ENCODE results near the gene PHF19. TPM values are rescaled to one million over a fixed set of nuclear protein-coding genes. Genes with fewer than 3 reads are reported as not detected.

Gene PHF19
- total and polyA plus RNA-seq, 2 experiments from 2014 or later: 16.8 to 31.0 TPM

DNA sequence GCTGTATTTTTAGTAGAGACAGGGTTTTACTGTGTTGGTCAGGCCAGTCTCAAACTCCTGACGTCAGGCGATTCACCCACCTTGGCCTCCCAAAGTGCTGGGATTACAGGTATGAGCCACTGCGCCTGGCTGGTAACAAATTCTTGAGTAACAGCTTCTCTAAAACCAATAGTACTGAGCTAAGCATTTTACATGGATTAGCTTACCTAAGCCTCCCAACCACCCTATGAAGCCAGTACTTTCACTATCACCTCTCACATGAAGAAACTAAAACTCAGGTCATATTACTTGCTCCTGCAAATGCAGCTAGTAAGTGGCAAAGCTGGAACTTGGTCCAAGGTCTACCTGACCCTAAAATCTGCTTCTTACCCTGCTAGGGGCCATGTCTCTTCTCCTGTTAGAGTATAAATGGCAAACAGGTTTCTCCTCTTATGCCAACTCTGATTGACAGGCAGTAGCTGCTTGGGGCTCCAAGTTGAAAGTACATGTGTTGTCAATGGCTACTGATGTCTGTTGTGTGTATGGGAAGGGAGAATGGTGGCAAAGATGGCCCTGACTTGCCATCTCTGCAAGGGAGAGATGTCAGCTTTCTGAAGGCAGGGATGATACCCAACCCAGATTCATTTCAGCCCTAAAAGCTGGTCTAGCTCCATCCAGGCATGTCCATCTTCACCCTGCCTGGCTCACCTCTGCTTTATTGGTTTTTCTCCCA is 4.0 kb downstream of the PHF19 start:
- H3K36me3 ChIP-seq (ENCODE audit: insufficient read depth): peaks cover 5% of the 10 kb centered on the region; the same call in 1 of the 2 replicates
- peak overlapping the region; percentile 26; the same call in 2 of the 3 replicates for H3K4me3 Mint-ChIP-seq
- H3K9me3 Mint-ChIP-seq: no peaks in the 10 kb centered on the region
- H4K20me1 ChIP-seq (replicated peaks; ENCODE audit: insufficient read depth): no peaks in the 10 kb centered on the region
- H3F3A ChIP-seq (replicated peaks; ENCODE audit: low read depth): peaks cover 35% of the 10 kb centered on the region
- peak overlapping the region; percentile 2; the same call in 1 of the 2 replicates for H3K4me3 ChIP-seq
- H3K27me3 ChIP-seq (ENCODE audit: insufficient read depth): peaks cover 5% of the 10 kb centered on the region
- TF ChIP-seq STAT1 (IDR thresholded peaks at IDR 0.05; ENCODE audit: unreplicated experiment) (no peak), CREB1 (CRISPR knock-in tag; IDR thresholded peaks at IDR 0.05; ENCODE audit: low read depth) (no peak), EZH2 (IDR thresholded peaks at IDR 0.05; ENCODE audit: low read depth, unreplicated experiment) (no peak)
- TF ChIP-seq, protein P1, sequence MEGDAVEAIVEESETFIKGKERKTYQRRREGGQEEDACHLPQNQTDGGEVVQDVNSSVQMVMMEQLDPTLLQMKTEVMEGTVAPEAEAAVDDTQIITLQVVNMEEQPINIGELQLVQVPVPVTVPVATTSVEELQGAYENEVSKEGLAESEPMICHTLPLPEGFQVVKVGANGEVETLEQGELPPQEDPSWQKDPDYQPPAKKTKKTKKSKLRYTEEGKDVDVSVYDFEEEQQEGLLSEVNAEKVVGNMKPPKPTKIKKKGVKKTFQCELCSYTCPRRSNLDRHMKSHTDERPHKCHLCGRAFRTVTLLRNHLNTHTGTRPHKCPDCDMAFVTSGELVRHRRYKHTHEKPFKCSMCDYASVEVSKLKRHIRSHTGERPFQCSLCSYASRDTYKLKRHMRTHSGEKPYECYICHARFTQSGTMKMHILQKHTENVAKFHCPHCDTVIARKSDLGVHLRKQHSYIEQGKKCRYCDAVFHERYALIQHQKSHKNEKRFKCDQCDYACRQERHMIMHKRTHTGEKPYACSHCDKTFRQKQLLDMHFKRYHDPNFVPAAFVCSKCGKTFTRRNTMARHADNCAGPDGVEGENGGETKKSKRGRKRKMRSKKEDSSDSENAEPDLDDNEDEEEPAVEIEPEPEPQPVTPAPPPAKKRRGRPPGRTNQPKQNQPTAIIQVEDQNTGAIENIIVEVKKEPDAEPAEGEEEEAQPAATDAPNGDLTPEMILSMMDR (conservative IDR thresholded peaks at IDR 0.05; ENCODE audit: low read depth in 2 of 2): no peak
- peak overlapping the region; percentile 91 for H3K27ac ChIP-seq (ENCODE audit: low read depth)
- H3K4me2 ChIP-seq: peak overlapping the region; percentile 69
- no peaks in the 10 kb centered on the region for H3K9me2 ChIP-seq (ENCODE audit: insufficient read depth)
- H3K79me2 ChIP-seq (replicated peaks; ENCODE audit: insufficient read depth): peaks cover 6% of the 10 kb centered on the region; the same call in 1 of the 2 replicates
- H3K27me3 Mint-ChIP-seq (ENCODE audit: insufficient read depth, low read depth, poor library complexity): peaks cover 21% of the 10 kb centered on the region
- ATAC-seq: no peak
- peak overlapping the region; percentile 84 for H3K27ac Mint-ChIP-seq
- H3K4me1 Mint-ChIP-seq: peaks cover 49% of the 10 kb centered on the region
- peaks cover 47% of the 10 kb centered on the region for H3K36me3 Mint-ChIP-seq (ENCODE audit: low read depth)
- H3K4me1 ChIP-seq (ENCODE audit: insufficient read depth): peaks cover 40% of the 10 kb centered on the region
- DNase-seq (ENCODE audit: low spot score): no peak
- no peak overlapping the region for H2AFZ ChIP-seq

DNA sequence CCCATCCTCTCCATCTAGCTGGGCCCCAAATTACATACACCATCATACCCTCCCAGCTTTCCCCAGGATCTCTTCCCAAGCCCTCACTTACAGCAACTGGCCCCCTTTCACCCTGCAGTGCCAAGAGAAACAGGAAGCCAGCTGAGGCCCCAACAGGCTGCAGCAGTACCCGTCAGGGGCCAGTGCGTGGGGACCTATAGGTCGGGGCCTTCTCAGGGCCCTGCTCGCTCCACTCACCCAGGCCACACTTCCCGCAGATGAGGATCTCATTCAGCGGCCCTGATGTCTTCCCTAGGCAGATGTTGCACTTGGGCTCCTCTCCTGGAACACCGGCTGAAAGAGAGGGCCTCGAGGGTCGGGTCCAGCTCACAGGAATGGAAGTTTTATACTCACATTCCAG is 6.8 kb downstream of the PHF19 start:
- peaks cover 18% of the 10 kb centered on the region for H3K27me3 Mint-ChIP-seq (ENCODE audit: insufficient read depth, low read depth, poor library complexity)
- Histone ChIP-seq H3K9me2 (ENCODE audit: insufficient read depth) (no peaks in the 10 kb centered on the region), H3K27ac (ENCODE audit: low read depth) (no peak overlapping the region), H3K36me3 (ENCODE audit: insufficient read depth) (peaks cover 5% of the 10 kb centered on the region; the same call in 1 of the 2 replicates), H3K27me3 (ENCODE audit: insufficient read depth) (no peaks in the 10 kb centered on the region), H4K20me1 (replicated peaks; ENCODE audit: insufficient read depth) (no peaks in the 10 kb centered on the region), H2AFZ (no peak overlapping the region), H3K79me2 (replicated peaks; ENCODE audit: insufficient read depth) (peaks cover 2% of the 10 kb centered on the region; the same call in 1 of the 2 replicates), H3F3A (replicated peaks; ENCODE audit: low read depth) (peaks cover 24% of the 10 kb centered on the region), H3K4me1 (ENCODE audit: insufficient read depth) (peaks cover 28% of the 10 kb centered on the region), H3K4me3 (no peak overlapping the region), H3K4me2 (no peak overlapping the region)
- no peak overlapping the region for H3K4me3 Mint-ChIP-seq
- H3K27ac Mint-ChIP-seq: no peak overlapping the region
- DNase-seq (ENCODE audit: low spot score): no peak
- no peak for ATAC-seq
- H3K4me1 Mint-ChIP-seq: peaks cover 39% of the 10 kb centered on the region
- no peaks in the 10 kb centered on the region for H3K9me3 Mint-ChIP-seq
- H3K36me3 Mint-ChIP-seq (ENCODE audit: low read depth): peaks cover 43% of the 10 kb centered on the region
- TF ChIP-seq, protein P2, sequence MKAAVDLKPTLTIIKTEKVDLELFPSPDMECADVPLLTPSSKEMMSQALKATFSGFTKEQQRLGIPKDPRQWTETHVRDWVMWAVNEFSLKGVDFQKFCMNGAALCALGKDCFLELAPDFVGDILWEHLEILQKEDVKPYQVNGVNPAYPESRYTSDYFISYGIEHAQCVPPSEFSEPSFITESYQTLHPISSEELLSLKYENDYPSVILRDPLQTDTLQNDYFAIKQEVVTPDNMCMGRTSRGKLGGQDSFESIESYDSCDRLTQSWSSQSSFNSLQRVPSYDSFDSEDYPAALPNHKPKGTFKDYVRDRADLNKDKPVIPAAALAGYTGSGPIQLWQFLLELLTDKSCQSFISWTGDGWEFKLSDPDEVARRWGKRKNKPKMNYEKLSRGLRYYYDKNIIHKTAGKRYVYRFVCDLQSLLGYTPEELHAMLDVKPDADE (IDR thresholded peaks at IDR 0.05): no peak
- TF ChIP-seq POLR2AphosphoS5 (IDR thresholded peaks at IDR 0.05; ENCODE audit: low read depth) (no peak), CREB1 (CRISPR knock-in tag; IDR thresholded peaks at IDR 0.05; ENCODE audit: low read depth) (no peak), EZH2phosphoT487 (IDR thresholded peaks at IDR 0.05; ENCODE audit: unreplicated experiment) (no peak), JUNB (IDR thresholded peaks at IDR 0.05; ENCODE audit: unreplicated experiment) (no peak), EZH2 (IDR thresholded peaks at IDR 0.05; ENCODE audit: low read depth, unreplicated experiment) (no peak), NANOG (IDR thresholded peaks at IDR 0.05; ENCODE audit: borderline replicate concordance) (no peak), ZNF114 (CRISPR knock-in tag; IDR thresholded peaks at IDR 0.05) (no peak)
- TF ChIP-seq, protein P1 (conservative IDR thresholded peaks at IDR 0.05; ENCODE audit: low read depth in 2 of 2): no peak
- TF ChIP-seq, protein P3, sequence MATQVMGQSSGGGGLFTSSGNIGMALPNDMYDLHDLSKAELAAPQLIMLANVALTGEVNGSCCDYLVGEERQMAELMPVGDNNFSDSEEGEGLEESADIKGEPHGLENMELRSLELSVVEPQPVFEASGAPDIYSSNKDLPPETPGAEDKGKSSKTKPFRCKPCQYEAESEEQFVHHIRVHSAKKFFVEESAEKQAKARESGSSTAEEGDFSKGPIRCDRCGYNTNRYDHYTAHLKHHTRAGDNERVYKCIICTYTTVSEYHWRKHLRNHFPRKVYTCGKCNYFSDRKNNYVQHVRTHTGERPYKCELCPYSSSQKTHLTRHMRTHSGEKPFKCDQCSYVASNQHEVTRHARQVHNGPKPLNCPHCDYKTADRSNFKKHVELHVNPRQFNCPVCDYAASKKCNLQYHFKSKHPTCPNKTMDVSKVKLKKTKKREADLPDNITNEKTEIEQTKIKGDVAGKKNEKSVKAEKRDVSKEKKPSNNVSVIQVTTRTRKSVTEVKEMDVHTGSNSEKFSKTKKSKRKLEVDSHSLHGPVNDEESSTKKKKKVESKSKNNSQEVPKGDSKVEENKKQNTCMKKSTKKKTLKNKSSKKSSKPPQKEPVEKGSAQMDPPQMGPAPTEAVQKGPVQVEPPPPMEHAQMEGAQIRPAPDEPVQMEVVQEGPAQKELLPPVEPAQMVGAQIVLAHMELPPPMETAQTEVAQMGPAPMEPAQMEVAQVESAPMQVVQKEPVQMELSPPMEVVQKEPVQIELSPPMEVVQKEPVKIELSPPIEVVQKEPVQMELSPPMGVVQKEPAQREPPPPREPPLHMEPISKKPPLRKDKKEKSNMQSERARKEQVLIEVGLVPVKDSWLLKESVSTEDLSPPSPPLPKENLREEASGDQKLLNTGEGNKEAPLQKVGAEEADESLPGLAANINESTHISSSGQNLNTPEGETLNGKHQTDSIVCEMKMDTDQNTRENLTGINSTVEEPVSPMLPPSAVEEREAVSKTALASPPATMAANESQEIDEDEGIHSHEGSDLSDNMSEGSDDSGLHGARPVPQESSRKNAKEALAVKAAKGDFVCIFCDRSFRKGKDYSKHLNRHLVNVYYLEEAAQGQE (IDR thresholded peaks at IDR 0.05; ENCODE audit: unreplicated experiment): no peak

Measured in GM23338 (cell line).